GM12891 (cell line): ENCODE measurements around the gene EIF4G3.

Experiments used
- POLR2A ChIP-seq: IDR thresholded peaks from 2 replicates; pipeline ENCODE4 v1.6.1; 2011; ENCODE audit warnings: low read depth, low read length, control low read depth
- POLR2AphosphoS5 ChIP-seq: IDR thresholded peaks from 2 replicates; pipeline ENCODE4 v1.6.1; 2011; ENCODE audit warnings: low read depth, low read length, control low read depth

- TF ChIP-seq POLR2AphosphoS5 (no peak), POLR2A (no peak)
Measured at GRCh38 chr1:21024918-21025317, 151.8 kb downstream of the EIF4G3 start.
